Astrocyte of the cerebellum (primary cell): Measurements from ENCODE around the gene KAT7.
"Not testable (repeated sequence)": the region's sequence is repeated elsewhere in the genome, so short reads cannot be mapped to it uniquely, and the experiment has no call there.

Experiments
- DNase-seq: peaks from one replicate; pipeline ENCODE4 v3.0.0-alpha.2; 2011; ENCODE audit warnings: low read depth
- H3K4me3 ChIP-seq: 2 replicates; pipeline ENCODE4 v1.5.1; 2011; ENCODE audit warnings: mild to moderate bottlenecking, low read depth, low read length, moderate library complexity
- in situ Hi-C: cut with HindIII; loops from 2 replicates; pipeline ENCODE4 v1.10.0; 2017; ENCODE audit warnings: low sequenced_read_pairs
- TF ChIP-seq, protein P1 (sequence below): IDR thresholded peaks from 2 replicates; pipeline ENCODE4 v1.5.1; 2012; ENCODE audit warnings: low read length, low read depth, moderate library complexity, mild to moderate bottlenecking; ENCODE audit errors: missing control alignments

KAT7 gene

DNA sequence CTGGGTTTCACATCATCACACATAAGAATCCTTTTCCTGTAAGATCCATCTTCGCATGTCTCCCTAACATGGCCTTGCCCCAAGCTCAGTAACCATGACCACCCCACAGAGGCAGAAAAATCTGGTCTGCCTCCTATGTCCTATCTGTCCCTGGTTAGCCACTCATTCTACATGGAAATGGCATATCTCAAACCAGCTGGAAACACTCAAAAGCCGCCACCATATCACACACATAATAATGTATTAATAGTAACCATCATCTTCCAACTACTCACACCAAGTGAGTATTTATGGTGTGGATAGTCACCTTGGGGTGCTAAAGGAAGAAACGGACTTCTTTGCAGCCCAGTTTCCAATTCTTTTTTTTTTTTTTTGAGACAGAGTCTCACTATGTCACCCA, 36.0 kb upstream of the KAT7 start:
- no peak overlapping the region for H3K4me3 ChIP-seq
- DNase-seq, result no peak
- in situ Hi-C loops, result no loop called here

DNA sequence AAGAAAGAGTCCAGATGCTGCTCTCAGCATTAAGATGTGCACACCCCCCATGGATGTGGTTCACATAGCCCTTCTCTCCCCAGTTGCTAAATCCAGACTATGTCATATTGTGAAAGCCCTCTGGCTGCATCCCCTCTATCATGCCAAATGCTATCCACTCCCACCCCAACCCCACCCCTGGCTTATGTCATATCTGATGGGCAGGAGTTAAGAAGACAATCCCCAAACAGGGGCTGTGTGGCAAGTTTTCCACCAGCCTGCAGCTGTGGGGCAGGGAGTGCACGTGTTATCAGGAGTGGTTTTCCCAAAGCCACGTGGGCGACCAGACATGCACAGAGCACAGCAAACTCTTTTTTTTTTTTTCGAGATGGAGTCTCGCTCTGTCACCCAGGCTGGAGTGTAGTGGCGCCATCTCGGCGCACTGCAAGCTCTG, 34.5 kb upstream of the KAT7 start:
- no peak overlapping the region for H3K4me3 ChIP-seq
- in situ Hi-C loops, result no loop called here
- TF ChIP-seq, protein P1, sequence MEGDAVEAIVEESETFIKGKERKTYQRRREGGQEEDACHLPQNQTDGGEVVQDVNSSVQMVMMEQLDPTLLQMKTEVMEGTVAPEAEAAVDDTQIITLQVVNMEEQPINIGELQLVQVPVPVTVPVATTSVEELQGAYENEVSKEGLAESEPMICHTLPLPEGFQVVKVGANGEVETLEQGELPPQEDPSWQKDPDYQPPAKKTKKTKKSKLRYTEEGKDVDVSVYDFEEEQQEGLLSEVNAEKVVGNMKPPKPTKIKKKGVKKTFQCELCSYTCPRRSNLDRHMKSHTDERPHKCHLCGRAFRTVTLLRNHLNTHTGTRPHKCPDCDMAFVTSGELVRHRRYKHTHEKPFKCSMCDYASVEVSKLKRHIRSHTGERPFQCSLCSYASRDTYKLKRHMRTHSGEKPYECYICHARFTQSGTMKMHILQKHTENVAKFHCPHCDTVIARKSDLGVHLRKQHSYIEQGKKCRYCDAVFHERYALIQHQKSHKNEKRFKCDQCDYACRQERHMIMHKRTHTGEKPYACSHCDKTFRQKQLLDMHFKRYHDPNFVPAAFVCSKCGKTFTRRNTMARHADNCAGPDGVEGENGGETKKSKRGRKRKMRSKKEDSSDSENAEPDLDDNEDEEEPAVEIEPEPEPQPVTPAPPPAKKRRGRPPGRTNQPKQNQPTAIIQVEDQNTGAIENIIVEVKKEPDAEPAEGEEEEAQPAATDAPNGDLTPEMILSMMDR, result no peak
- no peak for DNase-seq

More for the DNA sequence above, 36.0 kb upstream of the KAT7 start:
- TF ChIP-seq, protein P1, result no peak

DNA sequence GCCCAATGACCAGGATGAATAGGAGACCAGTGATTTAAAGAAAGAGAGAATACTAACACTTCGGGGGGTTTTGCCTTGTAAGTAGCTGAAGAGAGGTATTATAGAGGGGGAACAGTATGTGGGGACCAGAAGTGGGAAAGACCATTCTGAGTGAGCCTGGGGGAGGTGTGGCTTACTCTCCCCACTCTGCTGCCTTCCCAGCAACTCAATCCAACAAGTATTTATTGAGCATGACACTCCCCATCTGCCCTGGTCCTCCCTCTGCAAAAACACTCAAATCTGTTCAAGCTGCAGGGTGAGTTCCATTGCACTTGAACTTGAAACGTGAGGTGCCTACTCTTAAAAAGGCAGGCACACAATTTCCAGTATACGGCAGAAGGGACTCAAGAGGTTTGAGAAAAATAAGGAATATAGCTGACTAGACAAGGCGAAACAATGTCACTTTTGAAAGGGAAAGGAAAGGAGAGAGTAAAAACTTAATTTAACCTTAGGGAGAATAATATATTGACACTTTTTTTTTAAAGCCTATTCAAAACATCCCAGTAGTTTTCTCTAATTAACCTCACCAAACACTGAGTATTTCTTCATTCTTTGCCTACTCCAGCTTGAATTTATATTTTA, 32.7 kb upstream of the KAT7 start:
- no peak overlapping the region for H3K4me3 ChIP-seq
- DNase-seq, result no peak
- in situ Hi-C loops, result no loop called here
- TF ChIP-seq, protein P1, result no peak

DNA sequence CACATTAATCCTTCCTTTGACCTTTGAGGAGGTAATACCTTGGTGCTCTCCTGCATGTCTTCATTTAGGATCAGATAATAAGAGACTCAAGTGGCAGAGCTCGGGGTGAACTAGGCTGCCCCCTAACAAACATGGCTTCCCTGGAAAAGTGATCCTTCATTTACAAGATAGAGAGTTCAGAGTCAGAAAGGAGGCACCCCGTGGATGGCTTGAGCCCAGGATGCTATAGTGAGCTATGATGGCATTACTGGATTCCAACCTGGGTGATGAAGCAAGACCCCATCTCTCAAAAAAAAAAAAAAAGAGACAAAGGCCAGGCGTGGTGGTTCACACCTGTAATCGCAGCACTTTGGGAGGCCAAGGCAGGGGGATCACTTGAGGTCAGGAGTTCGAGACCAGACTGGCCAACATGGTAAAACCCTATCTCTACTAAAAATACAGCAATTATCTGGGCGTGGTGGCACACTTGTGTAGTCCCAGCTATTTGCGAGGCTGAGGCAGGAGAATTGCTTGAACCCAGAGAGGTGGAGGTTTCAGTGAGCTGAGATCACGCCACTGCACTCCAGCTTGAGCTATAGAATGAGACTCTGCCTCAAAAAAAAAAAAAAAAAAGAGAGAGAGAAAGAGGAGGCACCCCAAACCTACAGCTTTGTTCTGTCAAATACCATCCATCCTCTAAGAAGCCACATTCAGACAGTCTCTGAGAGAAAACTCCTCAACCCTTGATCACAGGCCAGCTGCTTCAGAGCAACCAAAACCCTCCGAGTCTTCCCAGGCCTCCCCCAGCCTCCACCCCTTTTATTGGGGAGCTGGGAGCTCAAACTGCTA, 31.9 kb upstream of the KAT7 start:
- in situ Hi-C loops, result no loop called here
- no peak for DNase-seq
- TF ChIP-seq, protein P1, result no peak
- no peak overlapping the region for H3K4me3 ChIP-seq

DNA sequence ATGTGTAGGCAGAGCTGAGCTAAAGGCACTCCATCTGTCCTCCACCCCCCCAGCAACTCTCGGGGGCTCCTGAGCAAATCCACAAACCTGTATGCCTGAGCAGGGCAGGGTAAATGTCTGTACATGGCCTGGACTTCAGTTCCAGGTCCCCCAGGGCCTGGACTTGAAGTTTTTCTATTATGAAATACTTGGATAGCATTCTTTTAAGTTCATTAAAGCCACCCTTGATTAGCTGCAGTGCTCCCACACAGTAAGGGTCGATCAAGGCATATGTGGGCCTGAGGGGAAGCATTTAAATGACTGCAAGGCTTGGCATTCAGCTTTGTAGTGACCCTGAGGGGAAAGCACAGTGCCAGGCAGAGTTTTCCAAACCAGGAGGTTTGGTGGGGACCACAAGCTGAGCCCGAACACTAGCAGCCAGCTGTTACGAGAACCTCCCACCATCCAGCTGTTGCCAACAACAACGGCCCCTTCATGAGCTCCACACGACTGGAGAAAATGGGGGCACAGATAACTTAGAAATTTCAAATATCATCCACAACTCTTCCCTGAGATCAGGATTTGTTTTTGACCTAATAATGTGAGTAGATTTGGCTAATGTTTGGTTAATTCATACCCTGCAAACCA, 31.2 kb upstream of the KAT7 start:
- no peak for DNase-seq
- TF ChIP-seq, protein P1, result no peak
- no peak overlapping the region for H3K4me3 ChIP-seq
- in situ Hi-C loops, result no loop called here

DNA sequence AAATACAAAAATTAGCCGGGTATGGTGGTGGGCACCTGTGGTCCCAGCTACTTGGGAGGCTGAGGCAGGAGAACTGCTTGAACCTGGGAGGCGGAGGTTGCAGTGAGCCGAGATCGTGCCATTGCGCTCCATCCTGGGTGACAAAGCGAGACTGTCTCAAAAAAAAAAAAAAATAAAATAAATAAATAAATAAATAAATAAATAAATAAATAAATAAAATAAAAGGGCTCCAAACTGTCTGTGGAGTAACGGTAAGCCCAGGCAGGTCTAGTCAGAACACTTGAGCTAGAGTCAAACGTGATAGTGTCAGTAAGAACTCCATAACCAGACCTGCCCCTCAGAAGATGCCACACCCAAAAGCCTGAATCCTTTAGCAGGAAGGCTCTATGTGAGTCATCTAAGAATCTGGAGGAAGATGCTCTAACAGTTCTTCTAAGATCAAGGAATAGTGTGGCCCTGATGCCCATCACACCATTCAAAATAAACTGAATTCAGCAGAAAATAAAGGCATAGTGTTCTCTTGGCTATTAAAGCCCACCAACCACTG, 29.9 kb upstream of the KAT7 start:
- DNase-seq, in situ Hi-C loops, H3K4me3 ChIP-seq: not testable (repeated sequence)
